ENCODE results near the gene PPP1CA.

Gene PPP1CA
- total RNA-seq = 106 to 253 (median 185) reads per million in 9 experiments

DNA sequence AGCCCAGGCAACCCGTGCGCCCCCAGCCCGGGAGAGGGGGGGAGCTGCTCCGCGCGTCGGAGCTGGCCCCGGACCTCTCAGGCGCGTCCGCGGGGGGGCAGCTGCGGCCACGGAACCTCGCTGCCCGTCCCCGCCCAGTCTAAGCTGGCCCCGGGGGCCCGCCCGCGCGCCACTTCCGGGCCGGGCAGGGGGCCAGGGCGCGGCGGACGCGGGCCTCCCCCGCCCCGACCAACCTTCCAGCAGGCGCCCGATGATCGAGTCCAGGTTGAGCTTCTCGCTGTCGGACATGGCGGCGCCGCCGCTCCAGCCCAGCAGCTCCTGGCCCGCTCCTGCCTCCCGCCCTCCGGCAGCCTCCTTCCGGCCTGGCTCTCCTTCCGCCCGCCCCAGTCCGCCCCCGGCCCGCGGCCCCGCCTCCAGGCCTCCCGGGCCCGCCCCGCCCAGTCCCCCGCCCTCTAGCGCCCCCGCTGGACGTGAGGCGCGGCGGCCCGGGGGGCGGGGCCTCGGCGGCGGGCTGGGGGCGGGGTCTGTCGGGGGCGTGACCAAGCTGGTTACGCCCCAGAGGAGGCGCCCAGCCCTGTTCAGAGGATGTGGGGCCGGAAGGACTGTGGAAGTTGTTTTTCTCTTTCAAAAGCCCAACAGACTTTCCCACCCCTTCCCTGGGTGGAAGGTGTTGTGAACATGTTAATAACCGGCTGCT lies at the start of gene PPP1CA:
PPP1CA (minus strand) TSS at position 364 of the 697 bp plus-strand sequence; CDS start at position 288, 76 bp downstream.
- H3K27me3 Mint-ChIP-seq = no peaks in the 10 kb centered on the region
- H3K9me3 Mint-ChIP-seq = no peaks in the 10 kb centered on the region
- ATAC-seq (replicated peaks) (peak; percentile 68), DNase-seq (peak; percentile 85 to 93 (median 92))
- H3K27ac Mint-ChIP-seq = peak within 1 kb of the TSS; percentile 77 to 88
- peaks cover 46 to 48% of the 10 kb centered on the region in 2 donors for H3K4me1 Mint-ChIP-seq (ENCODE audit: low read depth in 2 of 2)
- peak within 1 kb of the TSS; percentile 97 to 99 for H3K4me3 Mint-ChIP-seq
- peaks cover 63% of the 10 kb centered on the region for H3K36me3 Mint-ChIP-seq (ENCODE audit: insufficient read depth)

GRCh38 chr11:67450796-67451657 lies 49.4 kb upstream of the PPP1CA start:
- Mint-ChIP-seq H3K4me1 (ENCODE audit: low read depth in 2 of 2) (peaks cover 26 to 28% of the 10 kb centered on the region in 2 donors), H3K27me3 (no peaks in the 10 kb centered on the region), H3K4me3 (no peak overlapping the region), H3K36me3 (ENCODE audit: insufficient read depth) (peaks cover 8% of the 10 kb centered on the region), H3K27ac (peak overlapping the region in 1 of 2 donors; percentile 46), H3K9me3 (no peaks in the 10 kb centered on the region)
- no peak for DNase-seq
- no peak for ATAC-seq (replicated peaks)

- no peak for DNase-seq
- Mint-ChIP-seq H3K9me3 (no peaks in the 10 kb centered on the region), H3K36me3 (ENCODE audit: insufficient read depth) (peaks cover 18% of the 10 kb centered on the region), H3K4me1 (ENCODE audit: low read depth in 2 of 2) (peaks cover 40 to 45% of the 10 kb centered on the region in 2 donors), H3K27me3 (no peaks in the 10 kb centered on the region), H3K27ac (peak overlapping the region; percentile 33 to 79), H3K4me3 (peak overlapping the region in 1 of 2 donors; percentile 17)
- no peak for ATAC-seq (replicated peaks)
Measured at GRCh38 chr11:67449116-67449844, 47.6 kb upstream of the PPP1CA start.

GRCh38 chr11:67448220-67448609 lies 46.6 kb upstream of the PPP1CA start:
- Mint-ChIP-seq H3K9me3 (no peaks in the 10 kb centered on the region), H3K27me3 (no peaks in the 10 kb centered on the region), H3K4me1 (ENCODE audit: low read depth in 2 of 2) (peaks cover 44 to 52% of the 10 kb centered on the region in 2 donors), H3K36me3 (ENCODE audit: insufficient read depth) (peaks cover 25% of the 10 kb centered on the region), H3K27ac (peak overlapping the region in 1 of 2 donors; percentile 99), H3K4me3 (no peak overlapping the region)
- ATAC-seq (replicated peaks) (no peak), DNase-seq (no peak)

DNA sequence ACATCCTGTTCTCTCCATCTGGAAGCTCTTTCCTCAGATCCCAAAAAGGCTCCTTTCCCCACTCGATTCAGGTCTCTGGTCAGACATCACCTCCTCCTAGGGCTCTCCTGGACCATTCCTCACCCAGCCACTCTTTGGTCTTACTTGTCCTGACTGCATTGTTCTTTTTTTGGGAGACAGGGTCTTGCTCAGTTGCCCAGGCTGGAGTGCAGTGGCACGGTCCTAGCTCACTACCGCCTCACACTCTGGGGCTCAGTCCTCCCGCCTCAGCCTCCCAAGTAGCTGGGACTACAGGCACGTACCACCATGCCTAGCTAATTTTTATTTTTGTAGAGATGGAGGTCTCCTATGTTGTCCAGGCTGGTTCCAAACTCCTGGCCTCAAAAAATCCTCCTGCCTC lies 43.9 kb upstream of the PPP1CA start:
- Mint-ChIP-seq H3K4me1 (ENCODE audit: low read depth in 2 of 2) (peaks cover 63 to 64% of the 10 kb centered on the region in 2 donors), H3K4me3 (peak overlapping the region; percentile 79 to 85)

GRCh38 chr11:67442504-67443404 lies 41.1 kb upstream of the PPP1CA start:
- H3K36me3 Mint-ChIP-seq (ENCODE audit: insufficient read depth) = peaks cover 50% of the 10 kb centered on the region
- peak overlapping the region; percentile 76 to 79 for H3K4me3 Mint-ChIP-seq
- ATAC-seq (replicated peaks) = no peak
- H3K27ac Mint-ChIP-seq = peak overlapping the region; percentile 92 to 97
- H3K4me1 Mint-ChIP-seq (ENCODE audit: low read depth in 2 of 2) = peaks cover 71 to 73% of the 10 kb centered on the region in 2 donors
- no peak for DNase-seq
- no peaks in the 10 kb centered on the region for H3K9me3 Mint-ChIP-seq
- H3K27me3 Mint-ChIP-seq = no peaks in the 10 kb centered on the region

More for the DNA sequence above, 43.9 kb upstream of the PPP1CA start:
- no peak for ATAC-seq (replicated peaks)
- Mint-ChIP-seq H3K36me3 (ENCODE audit: insufficient read depth) (peaks cover 36% of the 10 kb centered on the region), H3K27ac (peak overlapping the region; percentile 97 to 99), H3K27me3 (no peaks in the 10 kb centered on the region), H3K9me3 (no peaks in the 10 kb centered on the region)
- DNase-seq = no peak

GRCh38 chr11:67441731-67442351 lies 40.2 kb upstream of the PPP1CA start:
- ATAC-seq (replicated peaks) (peak; percentile 18), DNase-seq (peak in 1 of 3 experiments; percentile 30)
- Mint-ChIP-seq H3K27ac (peak overlapping the region; percentile 94 to 97), H3K36me3 (ENCODE audit: insufficient read depth) (peaks cover 59% of the 10 kb centered on the region), H3K4me3 (peak overlapping the region; percentile 76 to 79), H3K27me3 (no peaks in the 10 kb centered on the region), H3K9me3 (no peaks in the 10 kb centered on the region), H3K4me1 (ENCODE audit: low read depth in 2 of 2) (peaks cover 69 to 70% of the 10 kb centered on the region in 2 donors)

- ATAC-seq (replicated peaks) (no peak), DNase-seq (no peak)
- Mint-ChIP-seq H3K4me3 (peak overlapping the region in 1 of 2 donors; percentile 99), H3K36me3 (ENCODE audit: insufficient read depth) (peaks cover 62% of the 10 kb centered on the region), H3K4me1 (ENCODE audit: low read depth in 2 of 2) (peaks cover 69% of the 10 kb centered on the region in 2 donors), H3K9me3 (no peaks in the 10 kb centered on the region), H3K27me3 (no peaks in the 10 kb centered on the region), H3K27ac (peak overlapping the region; percentile 94 to 97)
Measured at GRCh38 chr11:67441098-67441563, 39.5 kb upstream of the PPP1CA start.

DNA sequence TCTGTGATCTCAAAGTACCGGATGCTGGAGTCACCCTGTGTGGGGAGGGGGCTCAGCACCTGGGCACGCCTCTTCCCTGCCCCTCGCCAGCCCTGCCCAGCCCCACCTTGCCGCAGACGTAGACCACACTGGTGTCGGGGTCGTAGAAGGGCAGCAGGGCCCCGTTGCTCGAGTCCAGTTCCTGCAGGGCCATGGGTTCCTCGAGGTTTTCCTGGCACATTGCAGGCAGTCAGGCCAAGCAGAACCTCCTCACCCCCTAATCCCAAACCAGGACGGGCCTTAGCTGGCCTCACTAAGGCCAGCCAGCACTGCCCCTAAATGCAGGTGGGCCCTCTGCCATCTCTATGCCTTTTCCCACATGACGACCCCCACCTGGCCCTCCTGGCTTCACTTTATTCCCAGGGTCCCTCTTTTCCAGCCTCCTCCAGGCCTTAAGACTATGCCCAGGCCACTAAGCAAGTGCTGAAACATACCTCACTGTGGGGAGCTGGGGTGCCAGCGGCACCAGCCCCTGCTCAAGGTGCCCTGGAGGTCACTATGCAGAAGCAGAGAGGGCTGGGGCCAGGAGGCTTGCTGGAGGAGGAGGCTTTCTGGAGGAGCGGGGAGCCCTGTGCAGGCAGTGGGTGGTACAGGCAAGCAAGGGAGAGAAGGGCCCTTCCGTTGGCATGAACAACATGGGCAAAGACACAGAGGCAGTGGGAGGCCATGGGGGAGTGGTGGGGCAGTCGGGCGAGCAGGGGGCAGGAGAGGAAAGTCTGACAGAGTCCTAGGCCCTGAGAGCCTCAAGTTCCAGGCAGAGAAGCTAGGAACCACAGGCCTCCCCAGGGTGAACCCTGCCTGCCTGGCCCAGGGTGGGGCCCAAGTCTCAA lies 38.8 kb upstream of the PPP1CA start:
- ATAC-seq (replicated peaks) = no peak
- no peak for DNase-seq
- peaks cover 62% of the 10 kb centered on the region for H3K36me3 Mint-ChIP-seq (ENCODE audit: insufficient read depth)
- H3K27me3 Mint-ChIP-seq = no peaks in the 10 kb centered on the region
- peak overlapping the region; percentile 94 to 97 for H3K27ac Mint-ChIP-seq
- peaks cover 63 to 68% of the 10 kb centered on the region in 2 donors for H3K4me1 Mint-ChIP-seq (ENCODE audit: low read depth in 2 of 2)
- H3K9me3 Mint-ChIP-seq = no peaks in the 10 kb centered on the region
- peak overlapping the region; percentile 98 to 99 for H3K4me3 Mint-ChIP-seq

DNA sequence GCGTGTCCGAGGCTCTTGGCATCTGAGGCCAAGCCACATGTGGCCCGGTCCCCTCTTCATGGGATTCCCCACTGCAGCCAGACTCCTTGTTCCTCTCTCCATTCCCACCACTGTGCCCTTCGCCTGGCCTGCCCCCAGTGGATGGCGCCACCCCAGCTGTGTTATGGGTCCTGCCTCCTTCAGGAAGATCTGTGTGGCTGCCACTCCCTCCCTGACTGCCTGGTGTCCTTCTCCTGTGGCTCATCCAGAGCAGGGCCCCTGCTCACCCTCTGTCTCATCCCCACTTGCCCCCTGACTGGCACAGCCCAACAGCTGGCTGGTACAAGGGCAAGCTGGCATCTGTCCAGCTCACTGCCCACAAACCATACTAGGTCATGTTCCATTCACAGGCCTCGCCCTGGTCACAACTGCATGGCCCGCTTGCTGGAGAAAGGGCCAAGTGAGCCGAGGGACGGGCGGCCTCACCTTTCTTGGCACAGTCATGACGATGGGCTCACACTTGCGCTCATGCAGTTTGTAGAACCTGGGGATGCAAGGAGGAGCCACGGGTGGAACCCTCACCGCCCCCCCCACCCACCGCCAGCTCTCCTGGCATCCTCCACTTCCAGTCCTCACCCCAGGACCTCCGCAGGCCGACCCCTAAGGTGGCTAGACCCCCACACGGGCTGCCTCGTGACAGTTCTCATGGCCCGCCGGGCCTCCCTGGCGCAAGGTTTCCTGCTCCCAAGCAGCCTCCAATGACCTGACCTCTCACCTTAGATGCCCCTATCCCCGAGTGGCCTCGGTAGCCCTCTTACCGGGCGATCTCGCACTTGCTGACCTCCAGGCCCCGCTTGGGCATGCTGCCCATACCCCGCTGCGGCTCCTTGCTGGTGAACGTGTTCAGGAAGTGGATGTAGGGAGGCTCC lies 37.9 kb upstream of the PPP1CA start:
- H3K4me3 Mint-ChIP-seq = peak overlapping the region; percentile 98 to 99
- peaks cover 70% of the 10 kb centered on the region for H3K36me3 Mint-ChIP-seq (ENCODE audit: insufficient read depth)
- H3K4me1 Mint-ChIP-seq (ENCODE audit: low read depth in 2 of 2) = peaks cover 58 to 65% of the 10 kb centered on the region in 2 donors

More for the DNA sequence above, 37.9 kb upstream of the PPP1CA start:
- Mint-ChIP-seq H3K27ac (peak overlapping the region; percentile 94 to 97), H3K27me3 (no peaks in the 10 kb centered on the region), H3K9me3 (no peaks in the 10 kb centered on the region)
- ATAC-seq (replicated peaks) (no peak), DNase-seq (no peak)

Data from effector memory CD8-positive, alpha-beta T cell (primary cell).